ENCODE measurements around the gene DTNA.
"Not testable (repeated sequence)": the region's sequence is repeated elsewhere in the genome, so short reads cannot be mapped to it uniquely, and the experiment has no call there.

Gene DTNA

GRCh38 chr18:34709750-34710441 lies at the start of gene DTNA:
TSS of gene DTNA (plus strand) at chr18:34710298. CDS start at chr18:34755977, 45,679 bp downstream.
- intact Hi-C loops (cut with DNase I) = no loop called here
- DNase-seq = peak in 28 of 42 donors; percentile 14 to 87 (median 59)

GRCh38 chr18:34660572-34660971 lies 49.5 kb upstream of the DTNA start:
- intact Hi-C loops (cut with DNase I) = no loop called here
- DNase-seq = no peak

- DNase-seq = peak in 9 of 42 donors; percentile 19 to 64 (median 30)
- intact Hi-C loops (cut with DNase I) = no loop called here
Observed at GRCh38 chr18:34661464-34662087, 48.5 kb upstream of the DTNA start.

- DNase-seq = no peak
- intact Hi-C loops (cut with DNase I) = no loop called here
Observed at GRCh38 chr18:34676816-34677574, 33.1 kb upstream of the DTNA start.

- intact Hi-C loops (cut with DNase I); DNase-seq: not testable (repeated sequence)
Observed at GRCh38 chr18:34689750-34690149, 20.3 kb upstream of the DTNA start.

GRCh38 chr18:34691614-34692013 lies 18.5 kb upstream of the DTNA start:
- no peak for DNase-seq
- intact Hi-C loops (cut with DNase I) = no loop called here

- intact Hi-C loops (cut with DNase I) = no loop called here
- DNase-seq = no peak
Observed at GRCh38 chr18:34694591-34695165, 15.4 kb upstream of the DTNA start.

- intact Hi-C loops (cut with DNase I) = no loop called here
- DNase-seq = peak in 6 of 42 donors; percentile 20 to 54 (median 30)
Observed at GRCh38 chr18:34695310-34695709, 14.8 kb upstream of the DTNA start.

- no peak for DNase-seq
- intact Hi-C loops (cut with DNase I) = no loop called here
Observed at GRCh38 chr18:34696671-34697070, 13.4 kb upstream of the DTNA start.

GRCh38 chr18:34697233-34697632 lies 12.9 kb upstream of the DTNA start:
- no peak for DNase-seq
- intact Hi-C loops (cut with DNase I) = no loop called here

GRCh38 chr18:34697891-34698290 lies 12.2 kb upstream of the DTNA start:
- intact Hi-C loops (cut with DNase I) = no loop called here
- DNase-seq = no peak

- intact Hi-C loops (cut with DNase I) = no loop called here
Observed at GRCh38 chr18:34701911-34702310, 8.2 kb upstream of the DTNA start.

GRCh38 chr18:34702814-34703213 lies 7.3 kb upstream of the DTNA start:
- intact Hi-C loops (cut with DNase I) = no loop called here
- no peak for DNase-seq

More at GRCh38 chr18:34701911-34702310, 8.2 kb upstream of the DTNA start:
- no peak for DNase-seq

- DNase-seq = no peak
- intact Hi-C loops (cut with DNase I) = no loop called here
Observed at GRCh38 chr18:34704074-34704473, 6.0 kb upstream of the DTNA start.

- no peak for DNase-seq
- intact Hi-C loops (cut with DNase I) = no loop called here
Observed at GRCh38 chr18:34704823-34705222, 5.3 kb upstream of the DTNA start.

- DNase-seq = peak in 35 of 42 donors; percentile 7 to 86 (median 49)
- intact Hi-C loops (cut with DNase I) = no loop called here
Observed at GRCh38 chr18:34707670-34708069, 2.4 kb upstream of the DTNA start.

- intact Hi-C loops (cut with DNase I) = no loop called here
- DNase-seq = no peak
Observed at GRCh38 chr18:34709104-34709503, 994 bp upstream of the DTNA start.

- peak in 9 of 42 donors; percentile 7 to 45 (median 21) for DNase-seq
- intact Hi-C loops (cut with DNase I) = no loop called here
Observed at GRCh38 chr18:34710458-34710914, 388 bp downstream of the DTNA start.

- peak in 6 of 42 donors; percentile 19 to 56 (median 34) for DNase-seq
- intact Hi-C loops (cut with DNase I) = no loop called here
Observed at GRCh38 chr18:34710934-34711333, 836 bp downstream of the DTNA start.

- intact Hi-C loops (cut with DNase I); DNase-seq: not testable (repeated sequence)
Observed at GRCh38 chr18:34716111-34716510, 6.0 kb downstream of the DTNA start.
